Coronary artery (tissue), 2 donors: ENCODE results near the gene MACROD1.

ENCODE experiments used
- DNase-seq: peaks from one replicate; pipeline ENCODE4 v3.0.0-alpha.2; 2017; ENCODE audit warnings: low spot score
- H3K27ac ChIP-seq, 2 donors: fragments of 200-600 bp; sonication (generic); one replicate each; pipeline ENCODE4 v1.5.1; 2016 to 2019
- H3K4me3 ChIP-seq: fragments of 200-600 bp; sonication (generic); 2 replicates; pipeline ENCODE4 v1.5.1; 2016; ENCODE audit warnings: mild to moderate bottlenecking, moderate library complexity
- TF ChIP-seq, protein P1 (sequence below): fragments of 200-600 bp; sonication (generic); IDR thresholded peaks from one replicate; pipeline ENCODE4 v1.5.1; 2019; ENCODE audit warnings: antibody characterized with exemption

Gene MACROD1

DNA sequence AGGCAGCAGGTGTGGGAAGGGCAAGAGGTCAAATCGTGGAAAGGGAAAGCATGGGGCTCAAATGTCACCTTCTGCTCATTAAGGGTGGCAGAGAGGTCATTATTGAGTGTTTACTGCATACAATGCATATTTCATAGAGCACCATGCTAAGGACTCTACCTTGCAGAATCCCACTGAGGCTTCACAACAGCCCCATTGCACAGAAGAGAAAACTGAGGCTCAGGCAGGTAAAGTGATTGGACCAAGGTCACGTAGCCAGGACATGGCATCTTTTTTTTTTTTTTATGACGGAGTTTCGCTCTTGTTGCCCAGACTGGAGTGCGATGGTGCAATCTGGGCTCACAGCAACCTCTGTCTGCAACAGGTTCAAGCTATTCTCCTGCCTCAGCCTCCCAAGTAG is 122.4 kb downstream of the MACROD1 start:
- TF ChIP-seq, protein P1, sequence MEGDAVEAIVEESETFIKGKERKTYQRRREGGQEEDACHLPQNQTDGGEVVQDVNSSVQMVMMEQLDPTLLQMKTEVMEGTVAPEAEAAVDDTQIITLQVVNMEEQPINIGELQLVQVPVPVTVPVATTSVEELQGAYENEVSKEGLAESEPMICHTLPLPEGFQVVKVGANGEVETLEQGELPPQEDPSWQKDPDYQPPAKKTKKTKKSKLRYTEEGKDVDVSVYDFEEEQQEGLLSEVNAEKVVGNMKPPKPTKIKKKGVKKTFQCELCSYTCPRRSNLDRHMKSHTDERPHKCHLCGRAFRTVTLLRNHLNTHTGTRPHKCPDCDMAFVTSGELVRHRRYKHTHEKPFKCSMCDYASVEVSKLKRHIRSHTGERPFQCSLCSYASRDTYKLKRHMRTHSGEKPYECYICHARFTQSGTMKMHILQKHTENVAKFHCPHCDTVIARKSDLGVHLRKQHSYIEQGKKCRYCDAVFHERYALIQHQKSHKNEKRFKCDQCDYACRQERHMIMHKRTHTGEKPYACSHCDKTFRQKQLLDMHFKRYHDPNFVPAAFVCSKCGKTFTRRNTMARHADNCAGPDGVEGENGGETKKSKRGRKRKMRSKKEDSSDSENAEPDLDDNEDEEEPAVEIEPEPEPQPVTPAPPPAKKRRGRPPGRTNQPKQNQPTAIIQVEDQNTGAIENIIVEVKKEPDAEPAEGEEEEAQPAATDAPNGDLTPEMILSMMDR, result no peak
- no peak for DNase-seq

DNA sequence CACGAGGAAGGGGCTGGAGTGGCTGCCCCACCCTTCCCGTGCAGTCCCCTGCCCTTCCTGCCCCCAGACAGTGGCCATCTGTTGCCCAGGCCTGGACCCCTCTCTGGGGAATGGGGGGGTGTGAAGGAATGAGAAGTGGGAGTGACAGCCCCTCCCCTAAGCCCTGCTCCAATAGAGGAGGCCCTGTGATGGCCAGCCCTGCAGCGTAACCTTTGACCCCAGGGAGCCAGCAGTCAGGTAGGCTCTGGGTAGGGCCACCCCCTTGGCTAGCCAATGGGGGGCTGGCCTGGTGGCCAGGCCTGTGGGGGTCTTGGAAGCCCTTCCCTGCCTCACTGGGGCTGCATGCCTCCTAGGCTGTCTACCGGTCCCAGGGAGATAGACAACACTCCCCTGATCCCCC is 123.6 kb downstream of the MACROD1 start:
- no peak overlapping the region for H3K27ac ChIP-seq
- no peak for DNase-seq
- TF ChIP-seq, protein P1, result no peak
- no peak overlapping the region for H3K4me3 ChIP-seq

More for the DNA sequence above, 122.4 kb downstream of the MACROD1 start:
- Histone ChIP-seq H3K27ac (no peak overlapping the region), H3K4me3 (no peak overlapping the region)

DNA sequence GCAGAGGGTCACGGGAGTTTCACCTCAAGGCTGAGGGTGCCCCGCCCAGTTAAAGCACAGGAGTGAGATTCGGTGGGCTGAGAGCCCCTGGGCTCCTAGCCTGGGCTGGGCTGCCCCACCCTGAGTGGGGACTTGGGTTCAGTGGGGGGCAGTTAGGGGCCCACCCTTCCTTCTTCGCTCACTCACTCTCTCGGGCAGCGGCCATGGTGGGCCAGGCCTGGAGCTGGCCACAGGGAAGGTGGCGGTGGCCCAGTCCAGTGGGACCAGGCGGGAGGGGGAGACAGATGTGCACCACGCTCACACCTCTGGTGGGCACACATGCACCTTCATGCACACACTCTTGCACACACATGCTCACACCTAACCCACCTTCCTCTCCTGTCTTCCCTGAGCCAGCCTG is 124.1 kb downstream of the MACROD1 start:
- TF ChIP-seq, protein P1, result no peak
- H3K4me3 ChIP-seq, result no peak overlapping the region

DNA sequence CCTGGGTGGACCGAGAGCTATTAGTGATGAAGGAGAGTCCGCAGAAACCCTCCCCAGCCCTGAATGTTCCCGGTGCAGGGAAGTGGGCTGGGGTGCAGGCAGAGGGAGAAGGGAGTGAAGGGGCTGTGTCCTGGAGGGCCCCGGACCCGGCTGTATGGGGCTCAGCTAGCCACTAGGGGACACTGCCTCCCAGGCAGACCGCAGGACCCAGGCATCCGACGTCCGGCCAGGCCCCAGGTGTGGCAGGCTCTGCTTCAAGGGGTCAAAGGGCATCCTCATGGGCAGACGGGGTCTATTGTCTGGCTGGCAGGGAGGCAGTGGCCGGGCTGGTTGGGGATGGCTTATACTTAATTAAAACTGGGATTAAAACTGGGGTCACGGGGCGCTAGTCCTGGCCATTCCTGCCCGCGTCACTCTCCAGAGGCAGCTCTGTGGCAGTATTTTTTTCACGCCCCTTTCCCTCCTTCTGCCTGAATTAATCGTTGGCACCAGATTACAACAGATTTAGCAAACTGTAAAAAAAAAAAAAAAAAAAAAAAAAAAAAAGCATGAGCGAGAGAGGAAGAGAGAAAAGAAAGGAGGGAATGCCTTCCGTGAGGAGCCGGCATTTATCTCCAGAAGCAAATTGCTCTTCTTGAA is 125.1 kb downstream of the MACROD1 start:
- no peak for DNase-seq
- TF ChIP-seq, protein P1, result no peak
- H3K4me3 ChIP-seq, result no peak overlapping the region
- H3K27ac ChIP-seq, result no peak overlapping the region

More for the DNA sequence above, 124.1 kb downstream of the MACROD1 start:
- no peak for DNase-seq
- no peak overlapping the region for H3K27ac ChIP-seq

DNA sequence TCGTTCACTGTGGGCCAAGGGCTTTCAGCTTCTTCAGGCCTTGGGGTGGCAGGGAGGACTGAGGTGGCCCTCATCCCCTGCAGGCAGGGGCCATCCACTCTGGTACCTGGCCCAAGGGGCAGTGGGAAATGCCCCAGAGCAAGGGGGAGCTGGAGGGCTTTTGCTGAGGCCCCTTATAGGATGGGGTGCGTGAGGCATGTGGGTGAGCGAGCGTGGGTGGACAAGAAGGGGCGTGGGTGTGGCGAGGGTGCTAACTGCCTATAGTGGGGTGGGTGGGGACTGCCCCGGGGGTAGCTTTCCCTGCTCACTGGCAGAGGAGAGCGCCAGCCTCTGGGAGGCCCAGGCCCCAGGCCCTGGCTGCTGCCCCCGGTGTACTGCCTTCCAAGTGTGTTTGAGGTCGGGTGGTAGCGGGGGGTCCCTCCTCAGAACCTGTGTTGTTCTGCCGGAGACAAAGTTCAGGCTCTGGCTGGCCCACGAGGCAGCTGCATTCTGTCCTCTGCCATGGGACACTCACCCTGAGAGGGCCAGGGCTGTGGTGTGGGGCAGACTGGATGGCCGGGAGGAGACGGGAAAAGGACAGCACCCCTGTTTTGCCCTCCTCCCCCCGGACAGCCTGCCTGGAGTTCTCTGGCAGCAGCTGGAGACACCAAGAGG is 126.8 kb downstream of the MACROD1 start:
- DNase-seq, result no peak
- Histone ChIP-seq H3K4me3 (no peak overlapping the region), H3K27ac (no peak overlapping the region)
- TF ChIP-seq, protein P1, result no peak

DNA sequence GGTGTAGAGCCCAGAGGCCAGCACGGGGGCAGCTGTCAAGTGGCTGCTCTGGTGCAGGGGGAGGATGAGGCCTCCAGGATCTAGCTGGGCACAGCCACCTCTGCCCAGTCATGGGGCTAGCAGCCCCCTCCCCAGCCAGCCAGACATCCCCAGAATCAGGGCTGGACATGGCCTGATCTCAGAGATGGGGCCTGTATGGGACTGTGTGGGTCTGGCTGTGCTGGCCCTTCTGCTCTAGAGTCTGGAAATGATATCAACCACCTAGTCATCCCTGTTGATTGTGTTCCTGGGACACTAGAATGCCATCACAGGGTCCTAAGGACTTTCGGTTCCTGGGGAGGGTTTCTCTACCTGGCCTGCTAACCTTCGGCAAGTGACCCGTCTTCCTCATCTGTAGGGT is 127.4 kb downstream of the MACROD1 start:
- Histone ChIP-seq H3K27ac (no peak overlapping the region), H3K4me3 (no peak overlapping the region)
- DNase-seq, result no peak
- TF ChIP-seq, protein P1, result no peak
